Adipocyte (in vitro differentiated cells): Measurements from ENCODE around the gene ADGRB3.
A peak's percentile ranks its signal among the peaks of the same experiment; 100 is the strongest.
"Not testable (repeated sequence)": the region's sequence is repeated elsewhere in the genome, so short reads cannot be mapped to it uniquely, and the experiment has no call there.

Experiments
- DNase-seq: peaks from one replicate; pipeline ENCODE4 v3.0.0-alpha.2; 2015; ENCODE audit warnings: low read depth
- H3K27me3 ChIP-seq: replicated peaks from 2 replicates; pipeline ENCODE4 v1.7.0; 2013; ENCODE audit warnings: mild to moderate bottlenecking, low read length, moderate library complexity; ENCODE audit not compliant: control insufficient read depth, insufficient read depth
- H3K36me3 ChIP-seq: 2 replicates; pipeline ENCODE4 v1.7.0; 2013; ENCODE audit warnings: low read length, mild to moderate bottlenecking, moderate library complexity; ENCODE audit not compliant: control insufficient read depth, insufficient read depth, severe bottlenecking
- H3K4me1 ChIP-seq: 2 replicates; pipeline ENCODE4 v1.7.0; 2013; ENCODE audit warnings: mild to moderate bottlenecking, low read length, moderate library complexity; ENCODE audit not compliant: control insufficient read depth, insufficient read depth
- H3K4me3 ChIP-seq: 2 replicates; pipeline ENCODE4 v1.7.0; 2013; ENCODE audit warnings: mild to moderate bottlenecking, low read length, moderate library complexity
- H3K9ac ChIP-seq: 2 replicates; pipeline ENCODE4 v1.7.0; 2013; ENCODE audit warnings: mild to moderate bottlenecking, low read length, moderate library complexity
- H3K9me3 ChIP-seq: 2 replicates; pipeline ENCODE4 v1.7.0; 2013; ENCODE audit warnings: mild to moderate bottlenecking, low read length, moderate library complexity; ENCODE audit not compliant: control insufficient read depth

ADGRB3 gene

GRCh38 chr6:69265706-69266105 is 630.6 kb downstream of the ADGRB3 start:
- no peak overlapping the region for H3K4me3 ChIP-seq
- peak; percentile 0 for DNase-seq
- H3K9me3 ChIP-seq = no peaks in the 10 kb centered on the region
- H3K27me3 ChIP-seq = no peaks in the 10 kb centered on the region
- no peak overlapping the region for H3K9ac ChIP-seq
- no peaks in the 10 kb centered on the region for H3K4me1 ChIP-seq
- no peaks in the 10 kb centered on the region for H3K36me3 ChIP-seq

GRCh38 chr6:69276204-69276603 is 641.1 kb downstream of the ADGRB3 start:
- no peak for DNase-seq
- Histone ChIP-seq H3K4me3 (no peak overlapping the region), H3K36me3 (no peaks in the 10 kb centered on the region), H3K9ac (no peak overlapping the region), H3K4me1 (no peaks in the 10 kb centered on the region), H3K27me3 (no peaks in the 10 kb centered on the region), H3K9me3 (no peaks in the 10 kb centered on the region)

- Histone ChIP-seq H3K4me3 (no peak overlapping the region), H3K4me1 (no peaks in the 10 kb centered on the region), H3K36me3 (no peaks in the 10 kb centered on the region), H3K9ac (no peak overlapping the region), H3K9me3 (no peaks in the 10 kb centered on the region), H3K27me3 (no peaks in the 10 kb centered on the region)
- no peak for DNase-seq
These were observed 644.7 kb downstream of the ADGRB3 start for GRCh38 chr6:69279805-69280204.

- Histone ChIP-seq H3K4me1 (no peaks in the 10 kb centered on the region), H3K4me3 (no peak overlapping the region), H3K9ac (no peak overlapping the region), H3K36me3 (no peaks in the 10 kb centered on the region), H3K27me3 (no peaks in the 10 kb centered on the region), H3K9me3 (no peaks in the 10 kb centered on the region)
- DNase-seq = no peak
These were observed 645.8 kb downstream of the ADGRB3 start for GRCh38 chr6:69280858-69281257.

- no peak for DNase-seq
- Histone ChIP-seq H3K4me3 (no peak overlapping the region), H3K4me1 (no peaks in the 10 kb centered on the region), H3K9me3 (no peaks in the 10 kb centered on the region), H3K36me3 (no peaks in the 10 kb centered on the region), H3K9ac (no peak overlapping the region), H3K27me3 (no peaks in the 10 kb centered on the region)
These were observed 649.2 kb downstream of the ADGRB3 start for GRCh38 chr6:69284176-69284730.

- no peak for DNase-seq
- H3K27me3 ChIP-seq = no peaks in the 10 kb centered on the region
- H3K9ac ChIP-seq = no peak overlapping the region
- no peaks in the 10 kb centered on the region for H3K9me3 ChIP-seq
- no peak overlapping the region for H3K4me3 ChIP-seq
- no peaks in the 10 kb centered on the region for H3K4me1 ChIP-seq
- no peaks in the 10 kb centered on the region for H3K36me3 ChIP-seq
These were observed 650.0 kb downstream of the ADGRB3 start for GRCh38 chr6:69285054-69285453.

GRCh38 chr6:69286331-69286730 is 651.2 kb downstream of the ADGRB3 start:
- no peak overlapping the region for H3K9ac ChIP-seq
- H3K4me3 ChIP-seq = no peak overlapping the region
- DNase-seq = no peak
- no peaks in the 10 kb centered on the region for H3K4me1 ChIP-seq
- H3K27me3 ChIP-seq = no peaks in the 10 kb centered on the region
- no peaks in the 10 kb centered on the region for H3K9me3 ChIP-seq
- no peaks in the 10 kb centered on the region for H3K36me3 ChIP-seq

GRCh38 chr6:69288198-69288597 is 653.1 kb downstream of the ADGRB3 start:
- DNase-seq, H3K36me3 ChIP-seq: not testable (repeated sequence)

GRCh38 chr6:69289689-69290495 is 654.8 kb downstream of the ADGRB3 start:
- Histone ChIP-seq H3K4me1 (no peaks in the 10 kb centered on the region), H3K36me3 (no peaks in the 10 kb centered on the region), H3K9ac (no peak overlapping the region), H3K9me3 (no peaks in the 10 kb centered on the region), H3K27me3 (no peaks in the 10 kb centered on the region), H3K4me3 (no peak overlapping the region)
- DNase-seq = no peak

More at GRCh38 chr6:69288198-69288597, 653.1 kb downstream of the ADGRB3 start:
- H3K27me3 ChIP-seq, H3K9me3 ChIP-seq, H3K9ac ChIP-seq, H3K4me1 ChIP-seq, H3K4me3 ChIP-seq: not testable (repeated sequence)

GRCh38 chr6:69293471-69293870 is 658.4 kb downstream of the ADGRB3 start:
- Histone ChIP-seq H3K27me3 (no peaks in the 10 kb centered on the region), H3K36me3 (no peaks in the 10 kb centered on the region), H3K4me1 (no peaks in the 10 kb centered on the region), H3K4me3 (no peak overlapping the region), H3K9ac (no peak overlapping the region), H3K9me3 (no peaks in the 10 kb centered on the region)
- no peak for DNase-seq

- Histone ChIP-seq H3K4me3 (no peak overlapping the region), H3K9ac (no peak overlapping the region), H3K27me3 (no peaks in the 10 kb centered on the region), H3K36me3 (no peaks in the 10 kb centered on the region), H3K4me1 (no peaks in the 10 kb centered on the region), H3K9me3 (no peaks in the 10 kb centered on the region)
- no peak for DNase-seq
These were observed 659.3 kb downstream of the ADGRB3 start for GRCh38 chr6:69294407-69294806.
